Gastrocnemius medialis (tissue), 4 donors: ENCODE measurements around the gene SMARCB1.

Experiments used
- CTCF ChIP-seq, 5 experiments: fragments of 450-650 bp in 3 of 5; fragments of 200-600 bp in 2 of 5; sonication (generic) in 2 of 5; IDR thresholded peaks in 4 of 5; conservative IDR thresholded peaks in 1 of 5; 1 replicate in 4 of 5; 2 replicates in 1 of 5; pipeline ENCODE4 v1.5.1; 2016 to 2019; ENCODE audit warnings: antibody characterized with exemption in 5 of 5, mild to moderate bottlenecking in 3 of 5, moderate library complexity in 3 of 5
- POLR2A ChIP-seq, 2 donors: fragments of 450-650 bp; IDR thresholded peaks; one replicate each; pipeline ENCODE4 v1.6.1; 2017; ENCODE audit warnings: antibody characterized with exemption in 2 of 2, mild to moderate bottlenecking in 2 of 2, moderate library complexity in 2 of 2

DNA sequence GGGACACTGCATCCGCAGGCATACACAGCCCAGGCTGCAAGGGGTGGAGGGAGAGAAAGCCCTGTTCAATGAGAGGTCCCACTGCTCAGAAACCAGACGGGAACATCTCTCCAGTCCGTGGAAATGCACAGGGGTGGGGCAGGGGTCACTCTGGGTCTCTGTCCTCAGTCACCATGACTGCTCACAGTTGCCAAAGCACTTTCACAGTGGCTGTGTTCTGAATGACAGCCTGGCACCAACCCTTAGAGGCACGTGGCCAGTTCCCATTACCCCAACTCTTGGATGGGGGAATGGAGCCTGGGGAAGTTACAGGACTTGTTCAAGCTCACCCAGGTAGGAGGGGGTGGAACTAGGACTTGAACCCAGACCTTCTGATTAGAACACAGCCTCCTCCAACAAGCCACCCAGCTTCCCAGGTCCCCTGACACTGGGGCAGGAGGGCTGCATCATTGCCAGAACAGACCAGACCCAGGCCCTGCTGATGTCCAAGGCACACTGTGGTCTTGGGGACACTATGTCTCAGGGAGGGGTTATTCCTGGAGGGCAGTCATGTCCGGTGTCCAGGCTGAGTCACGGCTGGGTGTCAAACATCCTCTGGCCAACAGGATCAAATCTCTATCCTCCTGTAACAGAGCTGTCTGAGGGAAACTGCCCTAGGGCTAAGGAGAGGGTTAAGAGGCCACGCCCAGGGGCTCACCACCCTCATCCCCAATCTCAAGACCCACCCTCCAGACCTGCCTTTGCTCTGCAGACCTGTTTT lies 44.1 kb upstream of the SMARCB1 start:
- peak; percentile 25 to 46 for TF ChIP-seq POLR2A (IDR thresholded peaks at IDR 0.05)
- no peak for TF ChIP-seq CTCF (IDR thresholded peaks at IDR 0.05 in 4 of 5, conservative IDR thresholded peaks at IDR 0.05 in 1 of 5)
